ENCODE results near the gene TMC8. TPM values are rescaled to one million over a fixed set of nuclear protein-coding genes. Genes with fewer than 3 reads are reported as not detected.
A peak's percentile ranks its signal among the peaks of the same experiment; 100 is the strongest.

The TMC8 gene
- polyA plus RNA-seq, 1 donor from 2014 or later, result 0.41 TPM

DNA sequence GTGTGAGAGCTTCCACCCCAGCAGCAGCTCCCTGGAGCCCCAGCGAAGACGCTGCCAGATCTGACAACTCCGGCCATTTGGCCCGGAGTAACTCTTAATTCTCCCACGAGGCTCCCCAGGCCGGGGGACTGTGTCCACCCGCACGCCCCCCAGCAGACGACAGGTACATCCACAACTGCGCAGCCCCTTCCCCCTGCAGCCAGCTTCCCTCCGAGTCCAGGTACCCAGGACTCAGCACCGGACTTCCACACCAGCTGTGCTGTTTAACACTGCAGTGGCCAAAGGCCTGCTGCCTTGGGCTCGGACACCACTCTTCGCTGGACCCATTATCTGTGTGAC, 45.0 kb downstream of the TMC8 start:
- Histone ChIP-seq H3K36me3 (ENCODE audit: insufficient read depth, low read length) (no peaks in the 10 kb centered on the region), H3K27me3 (ENCODE audit: insufficient read depth, low read depth, low read length) (no peaks in the 10 kb centered on the region), H3K27ac (ENCODE audit: low read length) (no peak overlapping the region), H3K9me2 (ENCODE audit: insufficient read depth, low read length) (no peaks in the 10 kb centered on the region), H3K9me3 (ENCODE audit: low read length) (no peaks in the 10 kb centered on the region), H3F3A (ENCODE audit: insufficient read depth, low read length, poor library complexity, severe bottlenecking) (no peaks in the 10 kb centered on the region), H3K4me2 (ENCODE audit: low read length) (no peak overlapping the region), H4K20me1 (ENCODE audit: insufficient read depth) (no peaks in the 10 kb centered on the region), H2AFZ (ENCODE audit: low read depth, low read length) (no peak overlapping the region), H3K9ac (ENCODE audit: low read length) (no peak overlapping the region), H3K4me3 (ENCODE audit: low read length) (no peak overlapping the region), H3K79me2 (replicated peaks; ENCODE audit: insufficient read depth, low read length) (no peaks in the 10 kb centered on the region)
- TF ChIP-seq, protein P1, sequence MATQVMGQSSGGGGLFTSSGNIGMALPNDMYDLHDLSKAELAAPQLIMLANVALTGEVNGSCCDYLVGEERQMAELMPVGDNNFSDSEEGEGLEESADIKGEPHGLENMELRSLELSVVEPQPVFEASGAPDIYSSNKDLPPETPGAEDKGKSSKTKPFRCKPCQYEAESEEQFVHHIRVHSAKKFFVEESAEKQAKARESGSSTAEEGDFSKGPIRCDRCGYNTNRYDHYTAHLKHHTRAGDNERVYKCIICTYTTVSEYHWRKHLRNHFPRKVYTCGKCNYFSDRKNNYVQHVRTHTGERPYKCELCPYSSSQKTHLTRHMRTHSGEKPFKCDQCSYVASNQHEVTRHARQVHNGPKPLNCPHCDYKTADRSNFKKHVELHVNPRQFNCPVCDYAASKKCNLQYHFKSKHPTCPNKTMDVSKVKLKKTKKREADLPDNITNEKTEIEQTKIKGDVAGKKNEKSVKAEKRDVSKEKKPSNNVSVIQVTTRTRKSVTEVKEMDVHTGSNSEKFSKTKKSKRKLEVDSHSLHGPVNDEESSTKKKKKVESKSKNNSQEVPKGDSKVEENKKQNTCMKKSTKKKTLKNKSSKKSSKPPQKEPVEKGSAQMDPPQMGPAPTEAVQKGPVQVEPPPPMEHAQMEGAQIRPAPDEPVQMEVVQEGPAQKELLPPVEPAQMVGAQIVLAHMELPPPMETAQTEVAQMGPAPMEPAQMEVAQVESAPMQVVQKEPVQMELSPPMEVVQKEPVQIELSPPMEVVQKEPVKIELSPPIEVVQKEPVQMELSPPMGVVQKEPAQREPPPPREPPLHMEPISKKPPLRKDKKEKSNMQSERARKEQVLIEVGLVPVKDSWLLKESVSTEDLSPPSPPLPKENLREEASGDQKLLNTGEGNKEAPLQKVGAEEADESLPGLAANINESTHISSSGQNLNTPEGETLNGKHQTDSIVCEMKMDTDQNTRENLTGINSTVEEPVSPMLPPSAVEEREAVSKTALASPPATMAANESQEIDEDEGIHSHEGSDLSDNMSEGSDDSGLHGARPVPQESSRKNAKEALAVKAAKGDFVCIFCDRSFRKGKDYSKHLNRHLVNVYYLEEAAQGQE (IDR thresholded peaks at IDR 0.05; ENCODE audit: borderline replicate concordance), result no peak
- TF ChIP-seq TAF1 (IDR thresholded peaks at IDR 0.05; ENCODE audit: low read depth) (no peak), MXI1 (conservative IDR thresholded peaks at IDR 0.05; ENCODE audit: poor library complexity, severe bottlenecking) (no peak), EZH2 (IDR thresholded peaks at IDR 0.05; ENCODE audit: borderline replicate concordance, insufficient read depth, low read length, poor library complexity, severe bottlenecking) (no peak), POLR2AphosphoS5 (IDR thresholded peaks at IDR 0.05) (no peak), SMC3 (conservative IDR thresholded peaks at IDR 0.05; ENCODE audit: poor library complexity) (no peak), EP300 (conservative IDR thresholded peaks at IDR 0.05; ENCODE audit: poor library complexity, severe bottlenecking) (no peak), RAD21 (conservative IDR thresholded peaks at IDR 0.05) (no peak)
- TF ChIP-seq, protein P2, sequence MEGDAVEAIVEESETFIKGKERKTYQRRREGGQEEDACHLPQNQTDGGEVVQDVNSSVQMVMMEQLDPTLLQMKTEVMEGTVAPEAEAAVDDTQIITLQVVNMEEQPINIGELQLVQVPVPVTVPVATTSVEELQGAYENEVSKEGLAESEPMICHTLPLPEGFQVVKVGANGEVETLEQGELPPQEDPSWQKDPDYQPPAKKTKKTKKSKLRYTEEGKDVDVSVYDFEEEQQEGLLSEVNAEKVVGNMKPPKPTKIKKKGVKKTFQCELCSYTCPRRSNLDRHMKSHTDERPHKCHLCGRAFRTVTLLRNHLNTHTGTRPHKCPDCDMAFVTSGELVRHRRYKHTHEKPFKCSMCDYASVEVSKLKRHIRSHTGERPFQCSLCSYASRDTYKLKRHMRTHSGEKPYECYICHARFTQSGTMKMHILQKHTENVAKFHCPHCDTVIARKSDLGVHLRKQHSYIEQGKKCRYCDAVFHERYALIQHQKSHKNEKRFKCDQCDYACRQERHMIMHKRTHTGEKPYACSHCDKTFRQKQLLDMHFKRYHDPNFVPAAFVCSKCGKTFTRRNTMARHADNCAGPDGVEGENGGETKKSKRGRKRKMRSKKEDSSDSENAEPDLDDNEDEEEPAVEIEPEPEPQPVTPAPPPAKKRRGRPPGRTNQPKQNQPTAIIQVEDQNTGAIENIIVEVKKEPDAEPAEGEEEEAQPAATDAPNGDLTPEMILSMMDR (IDR thresholded peaks at IDR 0.05; ENCODE audit: poor library complexity, severe bottlenecking), result no peak

DNA sequence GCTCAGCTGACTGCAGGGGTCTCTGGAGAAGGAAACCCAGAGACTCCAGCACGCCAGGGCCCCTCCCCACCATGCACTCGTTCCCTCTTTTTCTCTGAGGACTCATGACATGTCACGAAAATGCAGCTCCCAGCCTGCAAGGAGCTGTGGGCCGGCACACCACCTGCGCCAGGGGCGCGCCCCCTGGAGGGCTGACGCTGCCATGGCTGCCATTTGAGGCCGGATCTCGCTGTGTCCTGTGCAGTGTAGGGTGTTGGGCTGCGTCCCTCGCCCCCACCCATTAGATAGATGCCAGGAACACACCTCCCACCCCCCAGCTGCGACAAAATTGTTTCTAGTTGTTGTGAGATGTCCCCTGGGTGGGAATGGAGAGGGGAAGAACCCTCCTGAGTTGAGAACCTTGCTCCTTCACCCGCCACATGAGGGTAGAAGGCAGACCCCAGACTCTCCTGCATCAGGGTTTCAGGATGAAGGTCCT, 46.0 kb downstream of the TMC8 start:
- H3K9me3 ChIP-seq (ENCODE audit: low read length), result no peaks in the 10 kb centered on the region
- H3K79me2 ChIP-seq (replicated peaks; ENCODE audit: insufficient read depth, low read length), result no peaks in the 10 kb centered on the region
- no peaks in the 10 kb centered on the region for H3K27me3 ChIP-seq (ENCODE audit: insufficient read depth, low read depth, low read length)
- H4K20me1 ChIP-seq (ENCODE audit: insufficient read depth), result no peaks in the 10 kb centered on the region
- no peaks in the 10 kb centered on the region for H3K36me3 ChIP-seq (ENCODE audit: insufficient read depth, low read length)
- H3K9me2 ChIP-seq (ENCODE audit: insufficient read depth, low read length), result no peaks in the 10 kb centered on the region
- H2AFZ ChIP-seq (ENCODE audit: low read depth, low read length), result no peak overlapping the region
- H3F3A ChIP-seq (ENCODE audit: insufficient read depth, low read length, poor library complexity, severe bottlenecking), result no peaks in the 10 kb centered on the region
- TF ChIP-seq POLR2AphosphoS5 (IDR thresholded peaks at IDR 0.05) (no peak), TAF1 (IDR thresholded peaks at IDR 0.05; ENCODE audit: low read depth) (no peak), EP300 (conservative IDR thresholded peaks at IDR 0.05; ENCODE audit: poor library complexity, severe bottlenecking) (no peak), EZH2 (IDR thresholded peaks at IDR 0.05; ENCODE audit: borderline replicate concordance, insufficient read depth, low read length, poor library complexity, severe bottlenecking) (no peak)
- TF ChIP-seq, protein P1 (IDR thresholded peaks at IDR 0.05; ENCODE audit: borderline replicate concordance), result no peak
- TF ChIP-seq, protein P2 (IDR thresholded peaks at IDR 0.05; ENCODE audit: poor library complexity, severe bottlenecking), result peak; percentile 64
- H3K9ac ChIP-seq (ENCODE audit: low read length), result no peak overlapping the region
- no peak overlapping the region for H3K4me2 ChIP-seq (ENCODE audit: low read length)
- no peak overlapping the region for H3K27ac ChIP-seq (ENCODE audit: low read length)
- H3K4me3 ChIP-seq (ENCODE audit: low read length), result no peak overlapping the region

Measured in neural cell (in vitro differentiated cells).